NCI-H128 (cell line): Measurements from ENCODE around the gene SPZ1.
"Not testable (repeated sequence)": the region's sequence is repeated elsewhere in the genome, so short reads cannot be mapped to it uniquely, and the experiment has no call there.

Experiments
- DNase-seq: peaks from one replicate; lab custom pipeline; 2025; ENCODE audit not compliant: unreplicated experiment; lab: John Stamatoyannopoulos, UW

SPZ1 gene

GRCh38 chr5:80319702-80320101 lies at the start of gene SPZ1:
TSS of gene SPZ1 (plus strand) at chr5:80320002. CDS start at chr5:80320216, 214 bp downstream.
- no peak for DNase-seq

GRCh38 chr5:80270543-80270942 lies 49.3 kb upstream of the SPZ1 start:
- DNase-seq: not testable (repeated sequence)

GRCh38 chr5:80275347-80275746 lies 44.5 kb upstream of the SPZ1 start:
- DNase-seq: no peak

- no peak for DNase-seq
Measured at GRCh38 chr5:80276186-80276585, 43.6 kb upstream of the SPZ1 start.

- no peak for DNase-seq
Measured at GRCh38 chr5:80277191-80277590, 42.6 kb upstream of the SPZ1 start.

- no peak for DNase-seq
Measured at GRCh38 chr5:80282054-80282453, 37.7 kb upstream of the SPZ1 start.

- DNase-seq: no peak
Measured at GRCh38 chr5:80283360-80283759, 36.4 kb upstream of the SPZ1 start.

- no peak for DNase-seq
Measured at GRCh38 chr5:80284720-80285119, 35.1 kb upstream of the SPZ1 start.

GRCh38 chr5:80288177-80288576 lies 31.6 kb upstream of the SPZ1 start:
- no peak for DNase-seq

- no peak for DNase-seq
Measured at GRCh38 chr5:80289320-80289719, 30.5 kb upstream of the SPZ1 start.

GRCh38 chr5:80291761-80292160 lies 28.0 kb upstream of the SPZ1 start:
- DNase-seq: no peak

- no peak for DNase-seq
Measured at GRCh38 chr5:80296121-80296520, 23.7 kb upstream of the SPZ1 start.

GRCh38 chr5:80299601-80300000 lies 20.2 kb upstream of the SPZ1 start:
- DNase-seq: no peak

GRCh38 chr5:80300125-80300524 lies 19.7 kb upstream of the SPZ1 start:
- no peak for DNase-seq

GRCh38 chr5:80300796-80301195 lies 19.0 kb upstream of the SPZ1 start:
- not testable (repeated sequence) for DNase-seq

GRCh38 chr5:80301342-80301741 lies 18.5 kb upstream of the SPZ1 start:
- DNase-seq: not testable (repeated sequence)

GRCh38 chr5:80302636-80303035 lies 17.2 kb upstream of the SPZ1 start:
- no peak for DNase-seq

GRCh38 chr5:80308526-80308925 lies 11.3 kb upstream of the SPZ1 start:
- DNase-seq: no peak

- no peak for DNase-seq
Measured at GRCh38 chr5:80309871-80310665, 9.7 kb upstream of the SPZ1 start.

GRCh38 chr5:80315244-80315643 lies 4.6 kb upstream of the SPZ1 start:
- DNase-seq: no peak

GRCh38 chr5:80318212-80318611 lies 1.6 kb upstream of the SPZ1 start:
- no peak for DNase-seq

- DNase-seq: no peak
Measured at GRCh38 chr5:80324912-80325311, 5.1 kb downstream of the SPZ1 start.

- no peak for DNase-seq
Measured at GRCh38 chr5:80326468-80326867, 6.7 kb downstream of the SPZ1 start.
